Measurements from ENCODE around the gene HPCAL1.

GRCh38 chr2:10264506-10265328 is 38.0 kb upstream of the HPCAL1 start:
- no peak for TF ChIP-seq CTCF (IDR thresholded peaks at IDR 0.05; ENCODE audit: insufficient read depth, low read length, poor library complexity, severe bottlenecking)
- TF ChIP-seq EZH2phosphoT487 (conservative IDR thresholded peaks at IDR 0.05; ENCODE audit: low read length): no peak

Data from SU-DHL-6 (cell line).